ENCODE results near the gene MRC2.

Gene MRC2

DNA sequence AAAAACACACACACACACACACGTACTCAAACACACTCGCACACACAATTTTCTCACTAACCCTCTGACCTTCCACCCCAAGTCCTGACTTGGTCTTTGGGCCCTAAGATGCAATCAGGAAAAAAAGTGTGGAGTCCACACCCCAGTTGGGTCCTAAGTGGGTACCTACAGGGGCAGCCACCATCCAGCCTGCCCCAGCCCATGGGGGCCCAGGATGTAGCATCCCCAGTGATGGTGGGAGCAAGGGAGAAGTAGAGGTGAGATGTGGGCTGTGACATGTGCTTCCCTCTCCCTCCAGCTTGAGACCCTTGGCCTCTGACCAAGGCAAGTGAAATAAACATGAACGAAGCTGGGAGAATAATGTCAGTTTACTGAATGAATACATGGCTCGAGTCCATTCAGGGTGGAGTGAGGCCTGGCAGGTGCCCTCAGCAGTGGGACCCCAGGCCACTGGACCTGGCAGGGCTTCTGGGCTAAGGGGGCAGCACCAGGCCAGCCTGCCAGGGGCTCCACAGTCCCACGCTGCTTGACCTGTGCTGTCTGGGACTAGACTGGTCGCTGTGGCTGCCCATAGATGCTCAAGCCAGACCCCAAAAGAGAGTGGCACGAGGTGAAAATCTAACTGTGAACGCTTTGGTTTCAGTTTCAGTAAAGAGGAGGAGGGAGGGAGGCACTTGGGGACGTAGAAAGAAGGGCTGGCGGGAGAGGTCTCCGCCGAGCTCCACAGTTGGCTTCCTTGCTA, 73.7 kb downstream of the MRC2 start:
- Histone ChIP-seq H3K4me1 (ENCODE audit: insufficient read depth, low read length, poor library complexity, severe bottlenecking) (peaks cover 5% of the 10 kb centered on the region), H3K36me3 (ENCODE audit: insufficient read depth, low read length) (no peaks in the 10 kb centered on the region), H4K20me1 (ENCODE audit: insufficient read depth, low read length, poor library complexity, severe bottlenecking) (no peaks in the 10 kb centered on the region), H3K4me3 (ENCODE audit: low read length, poor library complexity, severe bottlenecking) (no peak overlapping the region), H3K79me2 (ENCODE audit: insufficient read depth, low read length) (no peaks in the 10 kb centered on the region), H3K9me2 (replicated peaks; ENCODE audit: low read depth, low read length) (no peaks in the 10 kb centered on the region), H3K27me3 (ENCODE audit: insufficient read depth, low read length, poor library complexity, severe bottlenecking) (peaks cover 8% of the 10 kb centered on the region), H3K9me3 (ENCODE audit: insufficient read depth, low read depth, low read length) (no peaks in the 10 kb centered on the region), H3F3A (ENCODE audit: low read depth) (no peaks in the 10 kb centered on the region), H3K4me2 (ENCODE audit: low read depth, low read length, poor library complexity, severe bottlenecking) (no peak overlapping the region), H3K9ac (ENCODE audit: low read depth, low read length, poor library complexity, severe bottlenecking) (no peak overlapping the region), H2AFZ (ENCODE audit: low read length) (no peak overlapping the region)
- TF ChIP-seq EZH2phosphoT487 (IDR thresholded peaks at IDR 0.05; ENCODE audit: borderline replicate concordance): no peak
- TF ChIP-seq, protein P1, sequence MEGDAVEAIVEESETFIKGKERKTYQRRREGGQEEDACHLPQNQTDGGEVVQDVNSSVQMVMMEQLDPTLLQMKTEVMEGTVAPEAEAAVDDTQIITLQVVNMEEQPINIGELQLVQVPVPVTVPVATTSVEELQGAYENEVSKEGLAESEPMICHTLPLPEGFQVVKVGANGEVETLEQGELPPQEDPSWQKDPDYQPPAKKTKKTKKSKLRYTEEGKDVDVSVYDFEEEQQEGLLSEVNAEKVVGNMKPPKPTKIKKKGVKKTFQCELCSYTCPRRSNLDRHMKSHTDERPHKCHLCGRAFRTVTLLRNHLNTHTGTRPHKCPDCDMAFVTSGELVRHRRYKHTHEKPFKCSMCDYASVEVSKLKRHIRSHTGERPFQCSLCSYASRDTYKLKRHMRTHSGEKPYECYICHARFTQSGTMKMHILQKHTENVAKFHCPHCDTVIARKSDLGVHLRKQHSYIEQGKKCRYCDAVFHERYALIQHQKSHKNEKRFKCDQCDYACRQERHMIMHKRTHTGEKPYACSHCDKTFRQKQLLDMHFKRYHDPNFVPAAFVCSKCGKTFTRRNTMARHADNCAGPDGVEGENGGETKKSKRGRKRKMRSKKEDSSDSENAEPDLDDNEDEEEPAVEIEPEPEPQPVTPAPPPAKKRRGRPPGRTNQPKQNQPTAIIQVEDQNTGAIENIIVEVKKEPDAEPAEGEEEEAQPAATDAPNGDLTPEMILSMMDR (conservative IDR thresholded peaks at IDR 0.05; ENCODE audit: low read length): no peak

DNA sequence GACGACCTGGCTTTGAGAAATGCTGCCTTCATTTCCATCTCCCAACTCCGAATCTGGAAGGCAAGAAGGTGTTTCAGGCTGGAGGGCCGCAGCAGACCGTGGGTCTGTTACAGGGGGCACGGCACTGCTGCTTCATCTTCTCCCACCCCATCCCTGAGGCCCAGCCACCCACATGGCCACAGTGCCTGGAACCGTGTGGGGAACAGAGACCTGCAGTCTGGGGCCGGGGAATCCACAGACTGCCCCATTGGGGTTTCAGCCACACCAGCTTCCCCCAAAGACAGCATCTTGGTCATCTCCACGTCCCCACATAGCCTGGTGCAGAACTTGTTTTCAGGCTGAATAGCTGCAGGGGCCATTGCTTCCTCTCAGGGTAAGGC, 74.2 kb downstream of the MRC2 start:
- Histone ChIP-seq H3K36me3 (ENCODE audit: insufficient read depth, low read length) (no peaks in the 10 kb centered on the region), H3K9me3 (ENCODE audit: insufficient read depth, low read depth, low read length) (no peaks in the 10 kb centered on the region), H2AFZ (ENCODE audit: low read length) (no peak overlapping the region), H3K4me3 (ENCODE audit: low read length, poor library complexity, severe bottlenecking) (no peak overlapping the region), H3F3A (ENCODE audit: low read depth) (no peaks in the 10 kb centered on the region), H3K9me2 (replicated peaks; ENCODE audit: low read depth, low read length) (no peaks in the 10 kb centered on the region), H4K20me1 (ENCODE audit: insufficient read depth, low read length, poor library complexity, severe bottlenecking) (no peaks in the 10 kb centered on the region), H3K79me2 (ENCODE audit: insufficient read depth, low read length) (no peaks in the 10 kb centered on the region), H3K4me1 (ENCODE audit: insufficient read depth, low read length, poor library complexity, severe bottlenecking) (peaks cover 5% of the 10 kb centered on the region), H3K9ac (ENCODE audit: low read depth, low read length, poor library complexity, severe bottlenecking) (no peak overlapping the region), H3K4me2 (ENCODE audit: low read depth, low read length, poor library complexity, severe bottlenecking) (no peak overlapping the region), H3K27me3 (ENCODE audit: insufficient read depth, low read length, poor library complexity, severe bottlenecking) (peaks cover 8% of the 10 kb centered on the region)
- TF ChIP-seq EZH2phosphoT487 (IDR thresholded peaks at IDR 0.05; ENCODE audit: borderline replicate concordance): no peak
- TF ChIP-seq, protein P1 (conservative IDR thresholded peaks at IDR 0.05; ENCODE audit: low read length): no peak

DNA sequence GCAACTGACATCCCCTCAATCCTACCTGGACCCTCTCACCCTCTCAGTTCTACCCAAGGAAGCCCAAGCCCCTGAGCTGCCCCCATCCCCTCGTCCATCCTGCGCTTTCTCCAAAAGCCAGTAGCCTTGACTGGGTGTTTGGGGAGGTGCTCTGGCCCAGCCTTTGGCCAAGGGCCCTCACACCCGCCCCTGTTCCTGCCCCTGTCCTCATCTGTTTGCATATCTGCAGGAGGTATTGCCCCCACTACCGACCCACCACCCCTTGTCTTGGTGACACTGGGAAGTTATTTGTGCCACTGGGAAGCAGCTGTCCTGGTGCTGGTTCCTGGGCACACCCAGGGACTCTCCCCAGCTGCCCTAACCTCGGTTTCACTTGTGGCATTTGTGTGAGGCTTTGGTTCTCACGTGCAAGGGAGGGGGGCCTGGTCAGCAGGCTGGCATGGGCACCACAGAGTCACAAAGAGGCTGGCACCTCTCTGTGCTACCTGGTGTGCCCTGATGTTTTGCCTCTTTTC, 75.3 kb downstream of the MRC2 start:
- Histone ChIP-seq H3K79me2 (ENCODE audit: insufficient read depth, low read length) (no peaks in the 10 kb centered on the region), H3K27me3 (ENCODE audit: insufficient read depth, low read length, poor library complexity, severe bottlenecking) (peaks cover 8% of the 10 kb centered on the region), H4K20me1 (ENCODE audit: insufficient read depth, low read length, poor library complexity, severe bottlenecking) (no peaks in the 10 kb centered on the region), H3K36me3 (ENCODE audit: insufficient read depth, low read length) (no peaks in the 10 kb centered on the region), H3K9me2 (replicated peaks; ENCODE audit: low read depth, low read length) (no peaks in the 10 kb centered on the region), H3K9me3 (ENCODE audit: insufficient read depth, low read depth, low read length) (no peaks in the 10 kb centered on the region), H2AFZ (ENCODE audit: low read length) (no peak overlapping the region), H3K4me2 (ENCODE audit: low read depth, low read length, poor library complexity, severe bottlenecking) (no peak overlapping the region), H3K4me1 (ENCODE audit: insufficient read depth, low read length, poor library complexity, severe bottlenecking) (peaks cover 5% of the 10 kb centered on the region), H3F3A (ENCODE audit: low read depth) (no peaks in the 10 kb centered on the region), H3K9ac (ENCODE audit: low read depth, low read length, poor library complexity, severe bottlenecking) (no peak overlapping the region), H3K4me3 (ENCODE audit: low read length, poor library complexity, severe bottlenecking) (no peak overlapping the region)
- TF ChIP-seq, protein P1 (conservative IDR thresholded peaks at IDR 0.05; ENCODE audit: low read length): no peak
- TF ChIP-seq EZH2phosphoT487 (IDR thresholded peaks at IDR 0.05; ENCODE audit: borderline replicate concordance): no peak

Measured in Loucy (cell line).